DMS79 (cell line): ENCODE results near the gene PRMT2.
"Not testable (repeated sequence)": the region's sequence is repeated elsewhere in the genome, so short reads cannot be mapped to it uniquely, and the experiment has no call there.

Source experiments
- DNase-seq: peaks from one replicate; lab custom pipeline; 2025; lab: John Stamatoyannopoulos, UW

The PRMT2 gene

GRCh38 chr21:46668381-46668780, 32.9 kb downstream of the PRMT2 start:
- DNase-seq: no peak

GRCh38 chr21:46668904-46669303, 33.4 kb downstream of the PRMT2 start:
- not testable (repeated sequence) for DNase-seq

- DNase-seq: no peak
Measured at GRCh38 chr21:46674430-46675007, 39.0 kb downstream of the PRMT2 start.

GRCh38 chr21:46675595-46676280, 40.3 kb downstream of the PRMT2 start:
- DNase-seq: no peak

DNA sequence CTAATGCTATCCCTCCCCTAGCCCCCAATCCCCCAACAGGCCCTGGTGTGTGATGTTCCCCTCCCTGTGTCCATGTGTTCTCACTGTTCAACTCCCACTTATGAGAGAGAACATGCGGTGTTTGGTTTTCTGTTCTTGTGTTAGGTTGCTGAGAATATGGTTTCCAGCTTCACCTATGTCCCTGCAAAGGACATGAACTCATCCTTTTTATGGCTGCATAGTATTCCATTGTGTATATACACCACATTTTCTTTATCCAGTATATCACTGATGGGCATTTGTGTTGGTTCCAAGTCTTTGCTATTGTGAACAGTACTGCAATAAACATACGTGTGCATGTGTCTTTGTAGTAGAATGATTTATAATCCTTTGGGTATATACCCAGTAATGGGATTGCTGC, 41.1 kb downstream of the PRMT2 start:
- DNase-seq: not testable (repeated sequence)

DNA sequence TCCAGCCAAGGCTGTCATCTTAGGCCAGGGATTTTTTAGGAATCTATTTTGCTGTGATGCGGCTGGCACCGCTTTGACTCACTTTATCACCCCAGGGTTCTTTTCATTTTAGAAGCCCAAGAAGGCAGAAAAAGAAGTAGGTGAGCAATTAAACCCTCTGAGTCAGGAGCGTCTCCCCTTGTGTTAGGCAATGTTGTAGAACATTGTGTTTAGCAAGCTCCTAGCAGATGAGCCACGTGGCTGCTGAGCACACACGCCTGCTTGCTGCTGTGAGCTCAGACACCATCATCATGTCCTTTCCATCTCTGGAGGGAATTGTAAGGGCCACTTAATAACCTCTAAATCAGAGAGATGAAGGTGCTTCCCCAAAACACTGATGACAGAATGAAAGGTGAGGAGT, 46.1 kb downstream of the PRMT2 start:
- not testable (repeated sequence) for DNase-seq

DNA sequence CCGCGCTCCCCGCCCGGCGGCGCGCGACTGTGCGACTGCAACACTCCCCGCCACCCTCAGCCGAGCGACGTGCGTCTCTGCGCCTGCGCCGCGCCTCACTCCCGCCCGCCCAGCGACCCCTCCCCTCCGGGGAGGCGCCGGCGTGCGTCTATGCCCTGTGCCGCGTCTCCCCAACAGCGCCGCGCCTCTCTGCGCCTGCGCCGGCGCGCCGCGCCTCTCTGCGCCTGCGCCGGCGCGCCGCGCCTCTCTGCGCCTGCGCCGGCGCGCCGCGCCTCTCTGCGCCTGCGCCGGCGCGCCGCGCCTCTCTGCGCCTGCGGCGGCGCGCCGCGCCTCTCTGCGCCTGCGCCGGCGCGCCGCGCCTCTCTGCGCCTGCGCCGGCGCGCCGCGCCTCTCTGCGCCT, 63.2 kb downstream of the PRMT2 start:
- DNase-seq: not testable (repeated sequence)

DNA sequence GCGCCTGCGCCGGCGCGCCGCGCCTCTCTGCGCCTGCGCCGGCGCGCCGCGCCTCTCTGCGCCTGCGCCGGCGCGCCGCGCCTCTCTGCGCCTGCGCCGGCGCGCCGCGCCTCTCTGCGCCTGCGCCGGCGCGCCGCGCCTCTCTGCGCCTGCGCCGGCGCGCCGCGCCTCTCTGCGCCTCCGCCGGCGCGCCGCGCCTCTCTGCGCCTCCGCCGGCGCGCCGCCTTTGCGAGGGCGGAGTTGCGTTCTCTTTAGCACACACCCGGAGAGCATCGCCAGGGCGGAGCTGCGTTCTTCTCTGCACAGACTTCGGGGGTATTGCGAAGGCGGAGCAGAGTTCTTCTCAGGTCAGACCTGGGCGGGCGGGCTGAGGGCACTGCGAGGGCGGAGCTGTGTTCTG, 63.6 kb downstream of the PRMT2 start:
- not testable (repeated sequence) for DNase-seq
